Loucy (cell line): Measurements from ENCODE around the gene CEP57L1.

Experiments
- H2AFZ ChIP-seq: fragments of 200-600 bp; sonication (generic); 2 replicates; pipeline ENCODE4 v1.6.0; 2016; ENCODE audit warnings: antibody characterized with exemption, mild to moderate bottlenecking, low read length, moderate library complexity
- H3F3A ChIP-seq: fragments of 200-600 bp; 2 replicates; pipeline ENCODE4 v1.6.0; 2016; ENCODE audit warnings: antibody characterized with exemption, low read depth, mild to moderate bottlenecking
- H3K27me3 ChIP-seq: fragments of 200-600 bp; sonication (generic); 2 replicates; pipeline ENCODE4 v1.6.1; 2014; ENCODE audit warnings: low read length, mild to moderate bottlenecking; ENCODE audit not compliant: insufficient read depth, poor library complexity, severe bottlenecking
- H3K36me3 ChIP-seq: fragments of 200-600 bp; sonication (generic); 2 replicates; pipeline ENCODE4 v1.6.1; 2016; ENCODE audit warnings: low read length; ENCODE audit not compliant: insufficient read depth
- H3K4me1 ChIP-seq: fragments of 200-600 bp; sonication (generic); 2 replicates; pipeline ENCODE4 v1.5.1; 2014; ENCODE audit warnings: low read length, mild to moderate bottlenecking; ENCODE audit not compliant: insufficient read depth, poor library complexity, severe bottlenecking
- H3K4me2 ChIP-seq: fragments of 200-600 bp; sonication (generic); 2 replicates; pipeline ENCODE4 v1.6.0; 2014; ENCODE audit warnings: antibody characterized with exemption, low read length, low read depth, mild to moderate bottlenecking; ENCODE audit not compliant: poor library complexity, severe bottlenecking
- H3K4me3 ChIP-seq: fragments of 200-600 bp; sonication (generic); 2 replicates; pipeline ENCODE4 v1.5.1; 2014; ENCODE audit warnings: low read length, mild to moderate bottlenecking, mixed read lengths; ENCODE audit not compliant: poor library complexity, severe bottlenecking
- H3K79me2 ChIP-seq: fragments of 200-600 bp; sonication (generic); 2 replicates; pipeline ENCODE4 v1.6.1; 2014; ENCODE audit warnings: low read length; ENCODE audit not compliant: insufficient read depth
- H3K9ac ChIP-seq: fragments of 200-600 bp; sonication (generic); 2 replicates; pipeline ENCODE4 v1.6.0; 2014; ENCODE audit warnings: mild to moderate bottlenecking, low read depth, low read length, moderate library complexity; ENCODE audit not compliant: poor library complexity, severe bottlenecking
- H3K9me2 ChIP-seq: fragments of 200-600 bp; sonication (generic); replicated peaks from 2 replicates; pipeline ENCODE4 v1.6.1; 2016; ENCODE audit warnings: low read depth, low read length, mixed read lengths
- H3K9me3 ChIP-seq: fragments of 200-600 bp; sonication (generic); 2 replicates; pipeline ENCODE4 v1.6.1; 2014; ENCODE audit warnings: mild to moderate bottlenecking, antibody characterized with exemption, low read length, low read depth; ENCODE audit not compliant: insufficient read depth
- H4K20me1 ChIP-seq: fragments of 200-600 bp; sonication (generic); 2 replicates; pipeline ENCODE4 v1.6.0; 2014; ENCODE audit warnings: antibody characterized with exemption, low read length, mild to moderate bottlenecking; ENCODE audit not compliant: insufficient read depth, poor library complexity, severe bottlenecking
- EZH2phosphoT487 ChIP-seq: fragments of 200-600 bp; IDR thresholded peaks from 2 replicates; pipeline ENCODE4 v1.6.1; 2018; ENCODE audit warnings: antibody characterized with exemption, mild to moderate bottlenecking, moderate library complexity, borderline replicate concordance
- TF ChIP-seq, protein P1 (sequence below): fragments of 200-600 bp; sonication (generic); conservative IDR thresholded peaks from 2 replicates; pipeline ENCODE4 v1.5.1; 2014; ENCODE audit warnings: mild to moderate bottlenecking, antibody characterized with exemption, low read length

The CEP57L1 gene

DNA sequence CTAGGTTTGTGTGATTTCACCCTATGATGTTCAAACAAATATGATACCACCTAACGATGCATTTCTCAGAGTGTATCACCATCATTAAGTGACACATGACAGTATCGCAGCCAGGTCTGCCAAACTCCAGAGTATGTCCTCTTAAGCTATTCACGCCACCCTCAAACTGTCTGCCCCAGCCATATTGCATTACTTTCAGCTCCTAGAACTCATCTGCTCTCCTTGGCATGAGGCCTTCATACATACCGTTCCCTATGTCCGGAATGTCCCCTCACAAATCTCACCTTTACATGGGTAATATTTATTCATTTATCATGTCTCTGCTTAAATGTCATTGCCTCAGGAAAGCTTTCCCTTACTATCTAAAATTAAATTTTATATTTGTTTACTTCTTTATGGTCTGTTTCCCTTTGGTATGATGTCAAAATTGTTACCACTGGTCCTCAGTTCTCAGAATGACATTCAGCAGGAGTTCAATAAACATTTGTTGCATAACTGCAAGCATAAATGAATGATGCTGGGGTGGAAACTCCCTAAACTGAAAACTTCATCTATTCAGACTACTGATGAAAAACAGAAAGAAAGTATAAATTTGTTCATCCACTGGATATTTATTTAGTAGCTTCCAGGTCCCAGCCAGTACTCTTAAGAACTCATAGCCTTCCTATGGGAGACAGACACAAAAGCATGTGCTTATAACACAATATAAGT is 3.8 kb upstream of the CEP57L1 start:
- Histone ChIP-seq H3K36me3 (no peaks in the 10 kb centered on the region), H3K9me3 (no peaks in the 10 kb centered on the region), H3K27me3 (no peaks in the 10 kb centered on the region), H3F3A (no peaks in the 10 kb centered on the region), H2AFZ (no peak overlapping the region), H4K20me1 (peaks cover 34% of the 10 kb centered on the region), H3K4me3 (peak overlapping the region; percentile 91), H3K9ac (peak overlapping the region; percentile 94), H3K4me1 (peaks cover 62% of the 10 kb centered on the region), H3K79me2 (peaks cover 71% of the 10 kb centered on the region), H3K4me2 (peak overlapping the region; percentile 90), H3K9me2 (no peaks in the 10 kb centered on the region)
- no peak for TF ChIP-seq EZH2phosphoT487
- TF ChIP-seq, protein P1, sequence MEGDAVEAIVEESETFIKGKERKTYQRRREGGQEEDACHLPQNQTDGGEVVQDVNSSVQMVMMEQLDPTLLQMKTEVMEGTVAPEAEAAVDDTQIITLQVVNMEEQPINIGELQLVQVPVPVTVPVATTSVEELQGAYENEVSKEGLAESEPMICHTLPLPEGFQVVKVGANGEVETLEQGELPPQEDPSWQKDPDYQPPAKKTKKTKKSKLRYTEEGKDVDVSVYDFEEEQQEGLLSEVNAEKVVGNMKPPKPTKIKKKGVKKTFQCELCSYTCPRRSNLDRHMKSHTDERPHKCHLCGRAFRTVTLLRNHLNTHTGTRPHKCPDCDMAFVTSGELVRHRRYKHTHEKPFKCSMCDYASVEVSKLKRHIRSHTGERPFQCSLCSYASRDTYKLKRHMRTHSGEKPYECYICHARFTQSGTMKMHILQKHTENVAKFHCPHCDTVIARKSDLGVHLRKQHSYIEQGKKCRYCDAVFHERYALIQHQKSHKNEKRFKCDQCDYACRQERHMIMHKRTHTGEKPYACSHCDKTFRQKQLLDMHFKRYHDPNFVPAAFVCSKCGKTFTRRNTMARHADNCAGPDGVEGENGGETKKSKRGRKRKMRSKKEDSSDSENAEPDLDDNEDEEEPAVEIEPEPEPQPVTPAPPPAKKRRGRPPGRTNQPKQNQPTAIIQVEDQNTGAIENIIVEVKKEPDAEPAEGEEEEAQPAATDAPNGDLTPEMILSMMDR = no peak

DNA sequence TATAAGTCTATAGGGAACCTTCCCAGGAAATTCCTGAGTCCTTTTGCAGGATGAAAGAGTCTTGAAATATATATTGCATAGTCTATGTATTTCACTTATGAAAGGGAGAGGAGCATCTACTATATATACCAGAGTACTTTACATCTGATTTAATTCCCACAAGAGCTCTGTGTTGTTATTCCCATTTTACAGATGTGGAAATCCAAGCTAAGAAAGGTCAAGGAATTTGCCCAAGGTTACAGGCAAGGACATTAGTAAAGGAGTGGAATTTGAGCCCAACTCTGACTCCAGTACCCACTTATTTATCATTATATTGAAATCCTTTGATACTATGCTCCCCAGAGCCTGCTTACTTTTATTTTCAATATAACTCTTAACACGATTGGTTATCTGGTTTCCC is 3.2 kb upstream of the CEP57L1 start:
- TF ChIP-seq, protein P1 = no peak
- no peak for TF ChIP-seq EZH2phosphoT487
- no peaks in the 10 kb centered on the region for H3K9me2 ChIP-seq
- H3K79me2 ChIP-seq = peaks cover 77% of the 10 kb centered on the region
- H2AFZ ChIP-seq = no peak overlapping the region
- peak overlapping the region; percentile 90 for H3K4me2 ChIP-seq
- H3K27me3 ChIP-seq = no peaks in the 10 kb centered on the region
- H3K4me1 ChIP-seq = peaks cover 68% of the 10 kb centered on the region
- no peaks in the 10 kb centered on the region for H3K9me3 ChIP-seq
- peaks cover 34% of the 10 kb centered on the region for H4K20me1 ChIP-seq
- H3K9ac ChIP-seq = peak overlapping the region; percentile 94
- H3K4me3 ChIP-seq = peak overlapping the region; percentile 91
- H3F3A ChIP-seq = no peaks in the 10 kb centered on the region
- H3K36me3 ChIP-seq = no peaks in the 10 kb centered on the region

DNA sequence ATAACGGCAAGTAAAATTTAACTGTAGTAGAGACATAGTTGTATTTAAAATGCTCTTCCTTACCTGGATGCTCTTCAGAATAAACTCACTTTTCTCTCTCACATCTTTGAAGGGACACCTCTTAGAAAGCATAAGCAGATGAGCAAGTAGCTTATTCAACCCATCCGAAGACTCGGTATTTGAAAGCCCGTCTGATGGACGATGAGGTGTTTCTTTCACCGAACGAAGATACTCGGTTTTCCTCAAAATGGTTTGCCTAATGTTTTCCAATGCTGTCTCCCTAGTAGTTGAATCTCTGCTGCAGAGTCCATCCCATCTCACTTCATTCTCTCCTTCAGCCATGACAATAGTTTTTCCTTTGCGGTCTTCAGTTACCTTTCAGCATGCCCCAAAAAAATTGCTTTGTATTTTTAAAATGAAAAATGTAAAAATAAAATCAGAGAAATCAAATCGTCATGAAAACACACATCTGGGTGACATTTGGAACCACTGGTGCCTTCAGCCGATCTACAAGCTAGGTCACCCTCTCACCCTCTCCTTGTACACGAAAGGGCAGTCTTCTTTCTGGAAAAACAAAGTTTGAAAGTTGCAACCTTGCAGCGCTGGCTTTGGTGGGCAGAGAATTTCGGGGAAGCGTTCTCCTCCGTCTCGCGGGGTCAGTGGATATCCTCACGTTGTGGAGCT is 1.4 kb upstream of the CEP57L1 start:
- H3K79me2 ChIP-seq = peaks cover 78% of the 10 kb centered on the region

More for the DNA sequence above, 1.4 kb upstream of the CEP57L1 start:
- Histone ChIP-seq H3K9ac (peak overlapping the region; percentile 94), H3K9me3 (no peaks in the 10 kb centered on the region), H2AFZ (peak overlapping the region; percentile 41; the same call in 1 of the 2 replicates), H3K4me3 (peak overlapping the region; percentile 91), H3K4me1 (peaks cover 60% of the 10 kb centered on the region), H3F3A (no peaks in the 10 kb centered on the region), H3K36me3 (no peaks in the 10 kb centered on the region), H3K27me3 (no peaks in the 10 kb centered on the region), H3K9me2 (no peaks in the 10 kb centered on the region), H4K20me1 (peaks cover 34% of the 10 kb centered on the region), H3K4me2 (peak overlapping the region; percentile 90)
- TF ChIP-seq, protein P1 = no peak
- TF ChIP-seq EZH2phosphoT487 = no peak
